HepG2 (cell line): ENCODE data around the gene SYNGR4. TPM values are rescaled to one million over a fixed set of nuclear protein-coding genes. Genes with fewer than 3 reads are reported as not detected.
A peak's percentile ranks its signal among the peaks of the same experiment; 100 is the strongest.

Experiments used
- HMG20B ChIP-seq: conservative IDR thresholded peaks from 2 replicates; pipeline ENCODE4 v1.6.1; 2016; ENCODE audit warnings: missing genetic modification reagents, missing compliant biosample characterization
- NFKB2 ChIP-seq: sonication (generic); formaldehyde crosslinking; IDR thresholded peaks from 2 replicates; pipeline ENCODE4 v1.4.0; 2020; ENCODE audit warnings: missing genetic modification reagents, borderline replicate concordance
- NONO ChIP-seq, 2 experiments: fragments of 450-650 bp in 1 of 2; sonication (generic) in 1 of 2; formaldehyde crosslinking in 1 of 2; IDR thresholded peaks in 1 of 2; conservative IDR thresholded peaks in 1 of 2; 2 replicates each; pipeline versions ENCODE4 v1.6.1 to v1.8.0; 2017 to 2022; ENCODE audit warnings: mild to moderate bottlenecking in 1 of 2, missing genetic modification reagents in 1 of 2, moderate library complexity in 1 of 2
- TBX2 ChIP-seq: sonication (generic); formaldehyde crosslinking; IDR thresholded peaks from 2 replicates; pipeline ENCODE4 v1.5.0; 2020; ENCODE audit warnings: missing genetic modification reagents, mild to moderate bottlenecking, borderline replicate concordance
- TOPORS ChIP-seq: sonication (generic); formaldehyde crosslinking; IDR thresholded peaks from 2 replicates; pipeline ENCODE4 v1.8.0; 2023; ENCODE audit warnings: mild to moderate bottlenecking, missing genetic modification reagents
- ZFP36L1 ChIP-seq: sonication (generic); formaldehyde crosslinking; IDR thresholded peaks from 2 replicates; pipeline ENCODE4 v1.8.0; 2022; ENCODE audit warnings: mild to moderate bottlenecking, missing genetic modification reagents, moderate library complexity
- ZMYM3 ChIP-seq: sonication (generic); formaldehyde crosslinking; IDR thresholded peaks from 2 replicates; pipeline ENCODE4 v1.5.1; 2020; ENCODE audit warnings: mild to moderate bottlenecking, missing genetic modification reagents
- ZNF138 ChIP-seq: sonication (generic); formaldehyde crosslinking; IDR thresholded peaks from 2 replicates; pipeline ENCODE4 v1.5.0; 2020; ENCODE audit warnings: mild to moderate bottlenecking, low read depth, missing genetic modification reagents
- ZNF30 ChIP-seq: sonication (generic); formaldehyde crosslinking; IDR thresholded peaks from 2 replicates; pipeline ENCODE4 v1.5.0; 2020; ENCODE audit warnings: mild to moderate bottlenecking, missing genetic modification reagents
- ZNF510 ChIP-seq: sonication (generic); formaldehyde crosslinking; IDR thresholded peaks from 2 replicates; pipeline ENCODE4 v1.4.0; 2020; ENCODE audit warnings: low read depth, mild to moderate bottlenecking, missing genetic modification reagents
- ZNF660 ChIP-seq: sonication (generic); formaldehyde crosslinking; IDR thresholded peaks from 2 replicates; pipeline ENCODE4 v1.5.1; 2020; ENCODE audit warnings: mild to moderate bottlenecking, low read depth, missing genetic modification reagents, borderline replicate concordance
- ZNF781 ChIP-seq: sonication (generic); formaldehyde crosslinking; IDR thresholded peaks from 2 replicates; pipeline ENCODE4 v1.5.1; 2020; ENCODE audit warnings: borderline replicate concordance, mild to moderate bottlenecking, missing genetic modification reagents; ENCODE audit errors: not compliant biosample characterization
- ZNF788 ChIP-seq: sonication (generic); formaldehyde crosslinking; IDR thresholded peaks from 2 replicates; pipeline ENCODE4 v1.5.0; 2020; ENCODE audit warnings: mild to moderate bottlenecking, missing genetic modification reagents, borderline replicate concordance
- polyA plus RNA-seq, 8 experiments: library from polyadenylated mRNA; depleted of rRNA in 3 of 8; stranded (reverse) in 7 of 8; unstranded in 1 of 8; fragments of >200 nt; fragmentation: Illumina TruSeq in 4 of 8; extraction: Trizol in 4 of 8; gene quantifications; 2 replicates each; pipeline versions ENCODE4 v1.2.1 to v1.2.3, GENCODE V29; 2011 to 2016; ENCODE audit warnings: low read depth in 4 of 8, missing spikeins in 1 of 8, mixed read lengths in 1 of 8; ENCODE audit not compliant: insufficient read depth in 1 of 8
- total RNA-seq, 5 experiments: library from RNA; depleted of rRNA; stranded (reverse); fragments of >200 nt; fragmentation: Illumina TruSeq; extraction: Trizol; gene quantifications; 2 replicates each; pipeline ENCODE4 v1.2.3, GENCODE V29; 2016; ENCODE audit warnings: low read depth in 1 of 5
- TF ChIP-seq, protein P1 (sequence below): IDR thresholded peaks from 2 replicates; pipeline ENCODE4 v1.6.1; 2016; ENCODE audit warnings: control low read depth
- TF ChIP-seq, protein P2 (sequence below): sonication (generic); formaldehyde crosslinking; IDR thresholded peaks from 2 replicates; pipeline ENCODE4 v1.5.0; 2020; ENCODE audit warnings: mild to moderate bottlenecking, missing genetic modification reagents
- TF ChIP-seq, protein P3 (sequence below): sonication (generic); formaldehyde crosslinking; IDR thresholded peaks from 2 replicates; pipeline ENCODE4 v1.4.0; 2020; ENCODE audit warnings: low read depth, mild to moderate bottlenecking, missing genetic modification reagents
- TF ChIP-seq, protein P4 (sequence below): sonication (generic); formaldehyde crosslinking; IDR thresholded peaks from 2 replicates; pipeline ENCODE4 v1.5.1; 2020; ENCODE audit warnings: mild to moderate bottlenecking, missing genetic modification reagents, moderate library complexity

SYNGR4 gene
- total and polyA plus RNA-seq, 2 of the 13 experiments (the other 11 are each of a cell fraction or from before 2014, with no cell fraction given) = not detected

DNA sequence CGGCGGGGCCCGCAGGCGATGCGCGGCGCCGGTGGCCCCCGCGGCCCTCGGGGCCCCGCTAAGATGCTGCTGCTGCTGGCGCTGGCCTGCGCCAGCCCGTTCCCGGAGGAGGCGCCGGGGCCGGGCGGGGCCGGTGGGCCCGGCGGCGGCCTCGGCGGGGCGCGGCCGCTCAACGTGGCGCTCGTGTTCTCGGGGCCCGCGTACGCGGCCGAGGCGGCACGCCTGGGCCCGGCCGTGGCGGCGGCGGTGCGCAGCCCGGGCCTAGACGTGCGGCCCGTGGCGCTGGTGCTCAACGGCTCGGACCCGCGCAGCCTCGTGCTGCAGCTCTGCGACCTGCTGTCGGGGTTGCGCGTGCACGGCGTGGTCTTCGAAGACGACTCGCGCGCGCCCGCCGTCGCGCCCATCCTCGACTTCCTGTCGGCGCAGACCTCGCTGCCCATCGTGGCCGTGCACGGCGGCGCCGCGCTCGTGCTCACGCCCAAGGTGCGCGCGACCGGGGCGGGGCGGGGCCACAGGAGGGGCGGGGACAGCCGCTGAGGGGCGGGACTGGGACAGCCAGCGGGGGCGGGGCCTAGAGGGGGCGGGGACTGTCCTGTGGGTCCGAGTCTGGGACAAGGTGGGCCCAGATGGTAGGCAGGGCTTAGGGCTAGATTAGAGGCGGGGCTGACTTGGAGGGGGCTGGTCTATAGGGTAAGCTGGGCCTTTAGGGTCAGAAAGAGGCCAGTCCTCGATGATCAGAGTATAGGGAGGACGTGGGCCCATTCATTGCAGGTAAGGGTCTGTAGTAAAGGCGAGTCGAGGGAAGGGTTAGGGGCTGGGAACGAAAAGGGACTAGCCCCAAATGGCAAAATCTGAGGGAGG lies 34.4 kb downstream of the SYNGR4 start (continued):
- TF ChIP-seq ZNF138 (CRISPR knock-in tag) (no peak), ZNF30 (CRISPR knock-in tag) (no peak), ZMYM3 (CRISPR knock-in tag) (no peak), TBX2 (CRISPR knock-in tag) (no peak), TOPORS (CRISPR knock-in tag) (no peak), ZNF510 (CRISPR knock-in tag) (no peak), ZNF660 (CRISPR knock-in tag) (no peak), NONO (IDR thresholded peaks at IDR 0.05) (no peak), NONO (CRISPR knock-in tag; conservative IDR thresholded peaks at IDR 0.05) (no peak), ZNF781 (CRISPR knock-in tag) (no peak), ZNF788 (CRISPR knock-in tag) (no peak), HMG20B (CRISPR knock-in tag) (no peak), NFKB2 (no peak), ZFP36L1 (CRISPR knock-in tag) (no peak)
- TF ChIP-seq, protein P1, sequence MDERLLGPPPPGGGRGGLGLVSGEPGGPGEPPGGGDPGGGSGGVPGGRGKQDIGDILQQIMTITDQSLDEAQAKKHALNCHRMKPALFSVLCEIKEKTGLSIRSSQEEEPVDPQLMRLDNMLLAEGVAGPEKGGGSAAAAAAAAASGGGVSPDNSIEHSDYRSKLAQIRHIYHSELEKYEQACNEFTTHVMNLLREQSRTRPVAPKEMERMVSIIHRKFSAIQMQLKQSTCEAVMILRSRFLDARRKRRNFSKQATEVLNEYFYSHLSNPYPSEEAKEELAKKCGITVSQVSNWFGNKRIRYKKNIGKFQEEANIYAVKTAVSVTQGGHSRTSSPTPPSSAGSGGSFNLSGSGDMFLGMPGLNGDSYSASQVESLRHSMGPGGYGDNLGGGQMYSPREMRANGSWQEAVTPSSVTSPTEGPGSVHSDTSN = no peak
- TF ChIP-seq, protein P2, sequence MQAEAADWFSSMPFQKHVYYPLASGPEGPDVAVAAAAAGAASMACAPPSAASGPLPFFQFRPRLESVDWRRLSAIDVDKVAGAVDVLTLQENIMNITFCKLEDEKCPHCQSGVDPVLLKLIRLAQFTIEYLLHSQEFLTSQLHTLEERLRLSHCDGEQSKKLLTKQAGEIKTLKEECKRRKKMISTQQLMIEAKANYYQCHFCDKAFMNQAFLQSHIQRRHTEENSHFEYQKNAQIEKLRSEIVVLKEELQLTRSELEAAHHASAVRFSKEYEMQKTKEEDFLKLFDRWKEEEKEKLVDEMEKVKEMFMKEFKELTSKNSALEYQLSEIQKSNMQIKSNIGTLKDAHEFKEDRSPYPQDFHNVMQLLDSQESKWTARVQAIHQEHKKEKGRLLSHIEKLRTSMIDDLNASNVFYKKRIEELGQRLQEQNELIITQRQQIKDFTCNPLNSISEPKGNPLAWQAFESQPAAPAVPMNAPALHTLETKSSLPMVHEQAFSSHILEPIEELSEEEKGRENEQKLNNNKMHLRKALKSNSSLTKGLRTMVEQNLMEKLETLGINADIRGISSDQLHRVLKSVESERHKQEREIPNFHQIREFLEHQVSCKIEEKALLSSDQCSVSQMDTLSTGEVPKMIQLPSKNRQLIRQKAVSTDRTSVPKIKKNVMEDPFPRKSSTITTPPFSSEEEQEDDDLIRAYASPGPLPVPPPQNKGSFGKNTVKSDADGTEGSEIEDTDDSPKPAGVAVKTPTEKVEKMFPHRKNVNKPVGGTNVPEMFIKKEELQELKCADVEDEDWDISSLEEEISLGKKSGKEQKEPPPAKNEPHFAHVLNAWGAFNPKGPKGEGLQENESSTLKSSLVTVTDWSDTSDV = no peak
- TF ChIP-seq, protein P3, sequence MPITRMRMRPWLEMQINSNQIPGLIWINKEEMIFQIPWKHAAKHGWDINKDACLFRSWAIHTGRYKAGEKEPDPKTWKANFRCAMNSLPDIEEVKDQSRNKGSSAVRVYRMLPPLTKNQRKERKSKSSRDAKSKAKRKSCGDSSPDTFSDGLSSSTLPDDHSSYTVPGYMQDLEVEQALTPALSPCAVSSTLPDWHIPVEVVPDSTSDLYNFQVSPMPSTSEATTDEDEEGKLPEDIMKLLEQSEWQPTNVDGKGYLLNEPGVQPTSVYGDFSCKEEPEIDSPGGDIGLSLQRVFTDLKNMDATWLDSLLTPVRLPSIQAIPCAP (CRISPR knock-in tag) = no peak
- TF ChIP-seq, protein P4, sequence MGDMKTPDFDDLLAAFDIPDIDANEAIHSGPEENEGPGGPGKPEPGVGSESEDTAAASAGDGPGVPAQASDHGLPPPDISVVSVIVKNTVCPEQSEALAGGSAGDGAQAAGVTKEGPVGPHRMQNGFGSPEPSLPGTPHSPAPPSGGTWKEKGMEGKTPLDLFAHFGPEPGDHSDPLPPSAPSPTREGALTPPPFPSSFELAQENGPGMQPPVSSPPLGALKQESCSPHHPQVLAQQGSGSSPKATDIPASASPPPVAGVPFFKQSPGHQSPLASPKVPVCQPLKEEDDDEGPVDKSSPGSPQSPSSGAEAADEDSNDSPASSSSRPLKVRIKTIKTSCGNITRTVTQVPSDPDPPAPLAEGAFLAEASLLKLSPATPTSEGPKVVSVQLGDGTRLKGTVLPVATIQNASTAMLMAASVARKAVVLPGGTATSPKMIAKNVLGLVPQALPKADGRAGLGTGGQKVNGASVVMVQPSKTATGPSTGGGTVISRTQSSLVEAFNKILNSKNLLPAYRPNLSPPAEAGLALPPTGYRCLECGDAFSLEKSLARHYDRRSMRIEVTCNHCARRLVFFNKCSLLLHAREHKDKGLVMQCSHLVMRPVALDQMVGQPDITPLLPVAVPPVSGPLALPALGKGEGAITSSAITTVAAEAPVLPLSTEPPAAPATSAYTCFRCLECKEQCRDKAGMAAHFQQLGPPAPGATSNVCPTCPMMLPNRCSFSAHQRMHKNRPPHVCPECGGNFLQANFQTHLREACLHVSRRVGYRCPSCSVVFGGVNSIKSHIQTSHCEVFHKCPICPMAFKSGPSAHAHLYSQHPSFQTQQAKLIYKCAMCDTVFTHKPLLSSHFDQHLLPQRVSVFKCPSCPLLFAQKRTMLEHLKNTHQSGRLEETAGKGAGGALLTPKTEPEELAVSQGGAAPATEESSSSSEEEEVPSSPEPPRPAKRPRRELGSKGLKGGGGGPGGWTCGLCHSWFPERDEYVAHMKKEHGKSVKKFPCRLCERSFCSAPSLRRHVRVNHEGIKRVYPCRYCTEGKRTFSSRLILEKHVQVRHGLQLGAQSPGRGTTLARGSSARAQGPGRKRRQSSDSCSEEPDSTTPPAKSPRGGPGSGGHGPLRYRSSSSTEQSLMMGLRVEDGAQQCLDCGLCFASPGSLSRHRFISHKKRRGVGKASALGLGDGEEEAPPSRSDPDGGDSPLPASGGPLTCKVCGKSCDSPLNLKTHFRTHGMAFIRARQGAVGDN (CRISPR knock-in tag) = peak; percentile 73
